ENCODE measurements around the gene MEF2D.
A peak's percentile ranks its signal among the peaks of the same experiment; 100 is the strongest.

Gene MEF2D

DNA sequence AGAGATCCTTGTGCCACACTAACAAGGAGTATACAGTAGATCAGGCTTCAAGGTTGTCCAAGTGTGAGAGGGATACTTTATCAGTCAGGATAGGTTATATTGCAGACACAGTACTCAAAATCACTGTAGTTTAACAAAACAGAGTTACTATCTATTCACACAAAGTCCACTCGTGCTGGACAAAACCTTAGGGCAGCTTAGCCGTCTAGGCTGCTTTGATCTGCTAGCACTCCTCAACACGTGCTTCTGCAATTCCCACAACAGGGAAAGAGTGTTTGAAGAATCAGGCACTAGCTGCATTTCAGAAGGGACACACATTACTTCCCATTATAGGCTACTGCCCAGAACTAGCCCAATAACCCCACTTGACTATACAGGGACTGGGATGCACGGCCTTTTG, 39.5 kb downstream of the MEF2D start:
- Mint-ChIP-seq H3K27me3 (ENCODE audit: low read depth) (no peaks in the 10 kb centered on the region), H3K27ac (no peak overlapping the region), H3K9me3 (no peaks in the 10 kb centered on the region), H3K4me3 (no peak overlapping the region), H3K36me3 (ENCODE audit: low read depth) (peaks cover 18% of the 10 kb centered on the region), H3K4me1 (peaks cover 32% of the 10 kb centered on the region)
- TF ChIP-seq, protein P1, sequence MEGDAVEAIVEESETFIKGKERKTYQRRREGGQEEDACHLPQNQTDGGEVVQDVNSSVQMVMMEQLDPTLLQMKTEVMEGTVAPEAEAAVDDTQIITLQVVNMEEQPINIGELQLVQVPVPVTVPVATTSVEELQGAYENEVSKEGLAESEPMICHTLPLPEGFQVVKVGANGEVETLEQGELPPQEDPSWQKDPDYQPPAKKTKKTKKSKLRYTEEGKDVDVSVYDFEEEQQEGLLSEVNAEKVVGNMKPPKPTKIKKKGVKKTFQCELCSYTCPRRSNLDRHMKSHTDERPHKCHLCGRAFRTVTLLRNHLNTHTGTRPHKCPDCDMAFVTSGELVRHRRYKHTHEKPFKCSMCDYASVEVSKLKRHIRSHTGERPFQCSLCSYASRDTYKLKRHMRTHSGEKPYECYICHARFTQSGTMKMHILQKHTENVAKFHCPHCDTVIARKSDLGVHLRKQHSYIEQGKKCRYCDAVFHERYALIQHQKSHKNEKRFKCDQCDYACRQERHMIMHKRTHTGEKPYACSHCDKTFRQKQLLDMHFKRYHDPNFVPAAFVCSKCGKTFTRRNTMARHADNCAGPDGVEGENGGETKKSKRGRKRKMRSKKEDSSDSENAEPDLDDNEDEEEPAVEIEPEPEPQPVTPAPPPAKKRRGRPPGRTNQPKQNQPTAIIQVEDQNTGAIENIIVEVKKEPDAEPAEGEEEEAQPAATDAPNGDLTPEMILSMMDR (IDR thresholded peaks at IDR 0.05; ENCODE audit: unreplicated experiment in 3 of 3), result no peak

DNA sequence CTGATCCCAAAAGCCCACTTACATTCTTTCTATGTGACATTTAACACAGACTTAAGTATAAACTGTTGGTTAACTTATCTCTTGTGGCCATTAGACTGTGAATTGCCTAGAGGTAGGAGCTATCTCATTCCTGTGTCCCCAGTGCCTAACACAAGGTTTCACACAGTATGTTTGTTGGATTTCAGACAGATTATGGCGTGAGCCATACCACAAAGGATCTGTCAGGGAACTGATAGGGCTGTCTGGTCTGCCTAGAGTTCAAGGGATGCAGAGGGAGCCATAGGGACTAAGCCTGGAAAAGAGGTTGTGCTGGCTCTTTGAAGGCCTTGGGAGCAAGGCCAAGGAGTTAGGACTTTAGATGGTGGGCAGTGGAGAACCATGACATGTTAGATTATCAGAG, 40.0 kb downstream of the MEF2D start:
- Mint-ChIP-seq H3K9me3 (no peaks in the 10 kb centered on the region), H3K27ac (no peak overlapping the region), H3K4me3 (peak overlapping the region in 1 of 3 experiments; percentile 1), H3K36me3 (ENCODE audit: low read depth) (peaks cover 15% of the 10 kb centered on the region), H3K27me3 (ENCODE audit: low read depth) (no peaks in the 10 kb centered on the region), H3K4me1 (peaks cover 28% of the 10 kb centered on the region)
- TF ChIP-seq, protein P1 (IDR thresholded peaks at IDR 0.05; ENCODE audit: unreplicated experiment in 3 of 3), result no peak

DNA sequence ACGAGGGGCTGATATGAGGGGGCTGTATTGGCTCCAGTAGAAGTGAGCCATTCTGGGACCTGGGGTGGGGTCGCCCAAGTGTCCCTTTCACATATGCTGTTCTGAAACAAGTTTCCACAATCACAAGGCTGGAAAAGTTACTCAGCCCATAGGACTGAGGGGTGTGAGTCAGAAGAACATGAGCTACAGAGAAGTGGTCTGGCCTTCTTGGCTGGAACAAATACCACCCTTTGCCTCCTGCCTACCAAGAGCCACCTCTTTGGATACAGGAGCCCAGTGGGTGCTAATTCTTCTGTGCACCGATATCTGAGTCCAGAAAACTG, 42.4 kb downstream of the MEF2D start:
- TF ChIP-seq, protein P1 (IDR thresholded peaks at IDR 0.05; ENCODE audit: unreplicated experiment in 3 of 3), result no peak
- Mint-ChIP-seq H3K4me3 (peak overlapping the region; percentile 21 to 69 (median 62)), H3K36me3 (ENCODE audit: low read depth) (peaks cover 3% of the 10 kb centered on the region), H3K27ac (peak overlapping the region in 1 of 3 experiments; percentile 41), H3K27me3 (ENCODE audit: low read depth) (peaks cover 5% of the 10 kb centered on the region), H3K4me1 (peaks cover 10% of the 10 kb centered on the region), H3K9me3 (no peaks in the 10 kb centered on the region)

DNA sequence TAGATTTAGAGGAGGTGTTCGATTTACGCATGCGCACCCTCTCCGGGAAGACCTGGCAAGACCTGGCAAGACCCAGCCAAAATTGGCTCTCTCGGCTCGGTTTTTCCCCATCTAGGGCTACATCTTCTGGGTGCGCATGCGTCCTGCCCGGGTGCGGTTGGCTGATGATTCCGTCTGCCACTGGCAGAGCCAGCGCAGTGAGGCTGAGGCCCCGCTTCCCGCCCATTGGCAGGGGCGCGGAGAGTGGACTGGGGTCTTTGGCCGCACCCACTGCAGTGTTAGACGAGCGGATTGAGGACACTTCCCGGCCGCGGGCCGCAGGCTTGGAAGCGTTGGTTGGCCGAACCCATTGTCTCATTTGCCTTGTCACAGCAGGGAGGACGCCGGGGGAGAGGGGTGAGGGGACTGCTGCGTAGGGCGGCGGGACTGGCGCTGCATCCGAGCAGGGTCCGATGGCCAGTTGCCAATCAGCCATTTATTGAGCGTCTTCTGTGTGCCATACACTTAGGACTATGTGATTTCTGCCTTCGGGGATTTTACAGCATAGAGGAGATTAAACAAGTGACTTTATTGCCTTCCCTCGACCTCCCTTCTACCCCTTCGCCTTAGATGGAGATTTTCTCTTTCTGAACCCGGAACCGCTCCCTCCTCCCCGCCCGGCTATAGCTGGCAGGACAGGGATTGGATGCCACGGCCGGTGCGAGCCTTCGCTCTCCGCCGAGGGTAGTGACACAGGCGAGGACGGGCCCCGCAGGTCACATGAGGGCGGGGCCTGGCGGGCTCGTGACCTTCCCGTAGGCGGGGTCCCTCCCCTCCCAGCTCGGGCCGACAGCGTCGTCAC, 43.7 kb downstream of the MEF2D start:
- H3K36me3 Mint-ChIP-seq (ENCODE audit: low read depth), result peaks cover 3% of the 10 kb centered on the region
- no peaks in the 10 kb centered on the region for H3K9me3 Mint-ChIP-seq
- TF ChIP-seq, protein P1 (IDR thresholded peaks at IDR 0.05; ENCODE audit: unreplicated experiment in 3 of 3), result no peak
- peaks cover 10% of the 10 kb centered on the region for H3K4me1 Mint-ChIP-seq
- H3K4me3 Mint-ChIP-seq, result peak overlapping the region; percentile 91 to 95 (median 92)
- peaks cover 11% of the 10 kb centered on the region for H3K27me3 Mint-ChIP-seq (ENCODE audit: low read depth)
- peak overlapping the region; percentile 89 to 97 (median 94) for H3K27ac Mint-ChIP-seq

DNA sequence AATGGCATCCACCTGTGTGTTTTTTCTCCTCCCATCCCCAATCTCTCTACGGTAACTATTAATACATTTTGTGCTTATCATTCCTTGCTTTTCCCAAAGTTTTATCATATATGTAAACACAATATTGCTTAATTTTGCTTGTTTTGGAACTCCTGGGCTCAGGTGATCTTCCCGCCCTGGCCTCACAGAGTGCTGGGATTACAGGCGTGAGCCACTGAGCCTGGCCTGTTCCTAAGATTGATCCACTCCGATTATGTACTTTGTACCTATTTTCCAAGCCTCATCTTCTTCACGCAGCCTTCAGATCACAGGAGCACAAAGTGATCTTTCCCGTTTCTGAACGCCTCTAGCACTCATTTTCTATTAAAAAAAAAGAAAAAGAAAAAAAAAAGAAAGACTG, 45.2 kb downstream of the MEF2D start:
- Mint-ChIP-seq H3K9me3 (no peaks in the 10 kb centered on the region), H3K36me3 (ENCODE audit: low read depth) (no peaks in the 10 kb centered on the region), H3K4me1 (peaks cover 10% of the 10 kb centered on the region), H3K27ac (no peak overlapping the region), H3K4me3 (no peak overlapping the region), H3K27me3 (ENCODE audit: low read depth) (peaks cover 23% of the 10 kb centered on the region)
- TF ChIP-seq, protein P1 (IDR thresholded peaks at IDR 0.05; ENCODE audit: unreplicated experiment in 3 of 3), result no peak

DNA sequence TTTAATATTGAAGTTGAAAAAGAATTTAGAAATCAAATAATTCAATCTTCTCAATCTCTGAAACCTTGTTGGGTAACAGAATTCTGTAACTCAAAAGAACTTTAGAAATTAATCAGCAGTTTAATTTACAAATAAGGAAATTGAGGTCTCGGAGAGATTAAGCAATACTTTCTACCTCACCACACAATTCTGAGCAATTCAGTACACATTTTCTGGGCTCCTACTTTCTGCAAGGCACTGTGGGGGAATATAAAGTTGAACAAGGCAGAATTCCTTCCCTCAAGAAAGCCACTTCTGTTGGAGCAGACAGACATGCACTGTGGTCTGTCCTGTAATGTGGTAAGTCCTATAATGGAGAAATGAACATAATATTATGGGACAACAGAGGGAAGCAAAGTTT, 47.7 kb downstream of the MEF2D start:
- Mint-ChIP-seq H3K36me3 (ENCODE audit: low read depth) (no peaks in the 10 kb centered on the region), H3K27me3 (ENCODE audit: low read depth) (peaks cover 45% of the 10 kb centered on the region), H3K4me1 (peaks cover 10% of the 10 kb centered on the region), H3K27ac (no peak overlapping the region), H3K4me3 (no peak overlapping the region), H3K9me3 (no peaks in the 10 kb centered on the region)
- TF ChIP-seq, protein P1 (IDR thresholded peaks at IDR 0.05; ENCODE audit: unreplicated experiment in 3 of 3), result no peak
